Right hindlimb (tissue), 1 donor: ENCODE data around the gene C1orf35.

Source experiments
- DNase-seq: peaks from one replicate; pipeline ENCODE4 v3.0.0-alpha.2; 2018

Gene C1orf35

DNA sequence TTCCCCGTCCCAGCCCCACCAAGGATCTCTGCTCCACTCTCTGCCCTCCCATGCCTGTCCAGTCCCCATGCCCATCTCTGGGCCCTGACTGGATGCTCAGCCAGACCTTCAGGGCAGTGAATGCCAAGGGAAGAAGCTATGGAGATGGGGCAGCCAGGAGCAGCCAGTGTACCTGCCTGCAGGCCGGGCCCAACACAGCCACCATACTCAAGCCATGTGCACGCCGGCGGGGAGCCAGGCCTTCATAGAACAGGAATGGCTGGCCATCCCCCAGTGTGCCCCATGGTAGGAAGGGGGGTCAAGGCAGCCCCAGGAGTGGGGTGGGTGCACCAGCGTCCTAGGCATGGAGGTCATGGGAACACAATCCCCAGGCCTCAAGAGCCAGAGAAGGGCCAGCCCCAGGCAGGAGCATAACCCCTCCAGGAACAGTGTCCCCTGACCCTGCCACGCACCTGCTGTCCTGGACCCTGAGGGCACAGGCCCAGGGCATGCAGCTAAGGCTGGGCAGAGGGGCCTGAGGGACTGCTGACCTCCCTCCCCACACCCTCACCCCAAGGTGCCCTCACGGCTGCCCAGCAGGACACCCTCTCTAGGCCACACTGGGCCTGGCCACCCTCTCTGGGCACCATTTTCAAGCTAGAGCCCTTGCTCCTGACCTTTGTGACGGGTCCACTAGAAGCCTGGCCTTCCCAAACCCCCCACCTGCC is 40.9 kb downstream of the C1orf35 start:
- DNase-seq = no peak

DNA sequence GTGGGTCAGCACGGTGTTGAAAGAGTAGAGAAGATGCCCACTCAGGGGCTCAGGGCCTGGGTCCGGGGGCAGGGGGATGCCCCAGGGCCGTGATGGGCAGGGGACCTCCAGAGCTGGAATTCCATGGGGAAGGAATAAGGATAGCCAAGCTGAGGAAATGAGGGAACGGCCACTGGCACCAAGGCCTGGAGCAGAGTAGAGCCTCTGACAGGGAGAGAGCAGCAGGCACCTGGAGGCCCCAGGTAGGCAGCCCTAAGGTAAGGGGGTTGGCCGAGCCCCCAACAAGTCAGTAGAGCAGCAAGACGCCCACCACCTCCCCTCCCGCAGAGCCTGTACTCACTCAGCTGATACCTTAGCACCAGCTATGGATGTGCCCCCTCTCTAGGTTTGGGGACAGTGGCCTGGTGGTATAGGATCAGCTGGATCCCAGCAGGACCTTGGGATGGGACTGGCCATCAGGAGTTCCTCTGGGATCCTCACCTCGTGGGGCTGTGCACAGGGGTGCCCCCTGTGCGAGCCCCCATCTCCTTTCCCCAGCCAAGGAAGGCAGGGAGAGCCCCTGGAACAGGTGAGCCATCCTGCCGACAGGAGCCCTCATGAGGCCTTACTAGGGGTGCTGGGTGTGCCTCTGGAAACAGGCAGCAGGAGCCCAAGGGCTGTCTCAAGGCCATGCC is 41.6 kb downstream of the C1orf35 start:
- no peak for DNase-seq

DNA sequence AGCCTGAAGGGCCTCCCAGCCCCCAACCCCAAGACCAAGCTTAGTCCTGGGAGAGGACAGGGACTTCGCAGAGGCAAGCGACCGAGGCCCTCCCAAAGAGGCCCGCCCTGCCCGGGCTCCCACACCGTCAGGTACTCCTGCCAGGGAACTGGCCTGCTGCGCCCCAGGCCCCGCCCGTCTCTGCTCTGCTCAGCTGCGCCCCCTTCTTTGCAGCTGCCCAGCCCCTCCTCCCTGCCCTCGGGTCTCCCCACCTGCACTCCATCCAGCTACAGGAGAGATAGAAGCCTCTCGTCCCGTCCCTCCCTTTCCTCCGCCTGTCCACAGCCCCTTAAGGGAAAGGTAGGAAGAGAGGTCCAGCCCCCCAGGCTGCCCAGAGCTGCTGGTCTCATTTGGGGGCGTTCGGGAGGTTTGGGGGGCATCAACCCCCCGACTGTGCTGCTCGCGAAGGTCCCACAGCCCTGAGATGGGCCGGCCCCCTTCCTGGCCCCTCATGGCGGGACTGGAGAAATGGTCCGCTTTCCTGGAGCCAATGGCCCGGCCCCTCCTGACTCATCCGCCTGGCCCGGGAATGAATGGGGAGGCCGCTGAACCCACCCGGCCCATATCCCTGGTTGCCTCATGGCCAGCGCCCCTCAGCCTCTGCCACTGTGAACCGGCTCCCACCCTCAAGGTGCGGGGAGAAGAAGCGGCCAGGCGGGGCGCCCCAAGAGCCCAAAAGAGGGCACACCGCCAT is 42.5 kb downstream of the C1orf35 start:
- no peak for DNase-seq

DNA sequence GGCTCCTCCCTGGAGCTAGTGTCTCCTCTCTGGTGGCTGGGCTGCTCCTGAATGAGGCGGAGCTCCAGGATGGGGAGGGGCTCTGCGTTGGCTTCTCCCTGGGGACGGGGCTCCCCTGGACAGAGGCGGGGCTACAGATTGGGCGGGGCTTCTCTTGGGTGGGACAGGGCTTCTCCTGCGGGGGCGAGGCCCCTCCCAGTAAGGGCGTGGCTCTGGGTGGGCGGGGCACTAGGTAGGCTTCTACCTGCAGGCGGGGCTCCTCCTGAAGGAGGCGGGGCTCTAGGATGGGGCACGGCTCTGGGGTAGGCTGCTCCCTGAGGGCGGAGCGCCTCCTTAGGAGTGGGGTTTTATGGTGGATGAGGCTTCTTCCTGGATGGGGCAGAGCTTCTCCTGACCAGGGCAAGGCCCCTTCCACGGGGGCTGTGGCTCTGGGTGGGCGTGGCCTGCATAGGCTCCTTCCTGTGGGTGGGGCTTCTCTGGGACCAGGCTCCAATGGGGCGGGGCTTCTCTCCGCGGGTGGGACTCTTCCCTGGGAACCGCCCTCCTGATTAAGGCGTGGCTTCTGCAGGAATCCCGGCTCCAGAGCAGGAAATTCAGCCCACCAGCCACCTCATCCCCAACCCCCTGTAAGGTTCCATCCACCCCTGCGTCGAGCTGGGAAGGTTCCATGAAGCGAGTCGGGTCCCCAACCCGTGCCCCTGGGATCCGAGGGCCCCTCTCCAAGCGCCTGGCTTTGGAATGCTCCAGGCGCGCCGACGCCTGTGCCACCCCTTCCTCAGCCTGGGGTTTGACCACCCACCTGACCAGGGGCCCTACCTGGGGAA is 43.3 kb downstream of the C1orf35 start:
- DNase-seq = no peak

DNA sequence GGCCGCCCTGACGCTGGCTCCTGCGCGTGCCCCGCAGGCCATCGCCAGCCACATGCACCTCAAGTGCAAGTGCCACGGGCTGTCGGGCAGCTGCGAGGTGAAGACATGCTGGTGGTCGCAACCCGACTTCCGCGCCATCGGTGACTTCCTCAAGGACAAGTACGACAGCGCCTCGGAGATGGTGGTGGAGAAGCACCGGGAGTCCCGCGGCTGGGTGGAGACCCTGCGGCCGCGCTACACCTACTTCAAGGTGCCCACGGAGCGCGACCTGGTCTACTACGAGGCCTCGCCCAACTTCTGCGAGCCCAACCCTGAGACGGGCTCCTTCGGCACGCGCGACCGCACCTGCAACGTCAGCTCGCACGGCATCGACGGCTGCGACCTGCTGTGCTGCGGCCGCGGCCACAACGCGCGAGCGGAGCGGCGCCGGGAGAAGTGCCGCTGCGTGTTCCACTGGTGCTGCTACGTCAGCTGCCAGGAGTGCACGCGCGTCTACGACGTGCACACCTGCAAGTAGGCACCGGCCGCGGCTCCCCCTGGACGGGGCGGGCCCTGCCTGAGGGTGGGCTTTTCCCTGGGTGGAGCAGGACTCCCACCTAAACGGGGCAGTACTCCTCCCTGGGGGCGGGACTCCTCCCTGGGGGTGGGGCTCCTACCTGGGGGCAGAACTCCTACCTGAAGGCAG is 44.0 kb downstream of the C1orf35 start:
- DNase-seq = no peak

DNA sequence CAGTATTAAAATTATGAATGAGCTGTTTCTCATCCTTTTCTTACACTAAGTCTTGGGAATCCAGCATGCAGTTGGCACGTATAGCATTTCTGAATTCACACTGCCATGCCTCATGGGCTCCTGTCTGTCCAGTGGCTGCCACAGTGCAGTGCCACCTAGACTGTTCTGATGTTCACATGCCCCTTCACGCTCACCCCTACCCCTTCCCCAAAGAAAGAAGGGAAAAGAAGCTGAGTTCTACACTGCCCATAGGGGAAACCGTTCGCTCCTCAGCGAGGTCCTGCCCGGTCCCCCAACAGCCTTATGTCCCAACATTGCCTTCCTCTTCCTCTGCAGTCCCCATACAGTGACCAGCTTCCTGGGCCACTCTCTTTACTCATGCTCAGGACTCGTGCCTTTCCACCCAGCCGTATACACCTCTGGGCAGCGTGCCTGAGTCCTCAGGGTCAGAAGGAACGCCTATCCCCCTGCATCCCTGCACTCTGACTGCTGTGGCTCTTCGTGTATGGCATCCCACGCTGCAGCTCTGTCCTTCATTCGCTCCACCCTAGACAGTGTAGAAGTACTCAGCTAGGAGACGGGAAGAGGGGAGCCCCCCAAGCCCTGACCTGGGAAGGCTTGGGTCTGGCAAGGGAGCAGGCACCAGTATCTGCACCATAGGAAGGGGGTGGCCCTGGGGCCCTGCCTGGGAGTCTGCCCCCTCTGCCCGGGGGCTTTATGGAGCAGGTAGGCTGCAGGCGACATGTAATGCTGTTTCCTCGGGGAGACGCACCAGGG is 44.8 kb downstream of the C1orf35 start:
- DNase-seq = no peak
